HTR-8/SVneo (cell line): ENCODE measurements around the gene PDRG1.
A peak's percentile ranks its signal among the peaks of the same experiment; 100 is the strongest.
"Not testable (repeated sequence)": the region's sequence is repeated elsewhere in the genome, so short reads cannot be mapped to it uniquely, and the experiment has no call there.

Experiments used
- DNase-seq: peaks from one replicate; pipeline ENCODE4 v3.0.0; 2011; ENCODE audit warnings: low spot score, mixed read lengths; ENCODE audit not compliant: insufficient read length
- FAIRE-seq: peaks from 2 replicates; lab custom pipeline; 2011; peaks lifted over from hg19 to GRCh38; lab: Jason Lieb, UNC

Gene PDRG1

GRCh38 chr20:31933698-31934097, 18.1 kb downstream of the PDRG1 start:
- DNase-seq (no peak), FAIRE-seq (no peak)

DNA sequence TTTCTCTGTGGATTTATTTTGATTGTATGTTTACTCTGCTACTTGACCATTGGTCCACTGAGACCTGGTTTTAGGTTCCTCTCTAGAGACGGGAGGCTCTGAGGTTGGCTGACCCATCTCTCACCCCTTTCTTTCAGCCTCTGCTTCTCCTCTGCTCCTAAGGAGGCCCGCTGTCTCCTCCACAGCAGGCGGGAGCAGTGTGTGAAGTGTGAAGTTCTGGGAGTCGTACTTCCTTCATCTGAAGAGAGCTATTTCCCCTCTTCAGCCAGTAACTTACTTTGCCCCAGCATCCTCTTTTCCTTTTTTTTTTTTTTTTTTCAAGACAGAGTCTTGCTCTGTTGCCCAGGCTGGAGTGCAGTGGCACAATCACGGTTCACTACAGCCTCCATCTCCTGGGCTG, 21.1 kb downstream of the PDRG1 start:
- FAIRE-seq (no peak), DNase-seq (no peak)

- not testable (repeated sequence) for FAIRE-seq
These were observed 22.2 kb downstream of the PDRG1 start for GRCh38 chr20:31929631-31930030.

DNA sequence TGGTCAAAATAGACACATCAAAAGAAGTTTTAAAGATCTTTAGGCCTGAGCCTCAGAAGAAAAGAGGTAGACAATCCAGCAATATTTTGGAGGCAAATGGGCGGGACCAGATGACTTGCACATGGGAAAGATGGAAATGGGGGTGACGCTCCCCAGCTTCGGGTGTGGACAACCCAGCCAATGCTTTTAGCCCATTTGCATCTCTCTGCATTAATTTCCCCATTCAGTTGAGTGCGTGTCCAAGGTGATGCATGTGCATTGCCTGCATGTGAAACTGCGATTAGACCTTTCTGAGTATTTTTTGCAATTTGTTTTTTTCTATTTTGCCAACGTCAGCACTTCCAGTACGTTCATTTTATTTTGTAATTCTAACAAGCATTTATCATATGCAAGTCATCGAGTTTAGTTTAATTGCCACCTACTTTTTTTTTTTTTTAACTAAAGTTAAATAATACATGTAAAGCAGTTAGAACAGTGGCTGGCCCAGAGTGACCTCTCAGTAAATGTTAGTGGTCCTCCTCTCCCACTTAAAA, 24.2 kb downstream of the PDRG1 start:
- DNase-seq (no peak), FAIRE-seq (no peak)

More at GRCh38 chr20:31929631-31930030, 22.2 kb downstream of the PDRG1 start:
- DNase-seq: not testable (repeated sequence)

- FAIRE-seq (no peak), DNase-seq (no peak)
These were observed 25.4 kb downstream of the PDRG1 start for GRCh38 chr20:31926493-31926892.

- DNase-seq: no peak
- no peak for FAIRE-seq
These were observed 26.2 kb downstream of the PDRG1 start for GRCh38 chr20:31925631-31926030.

- FAIRE-seq: no peak
These were observed 27.3 kb downstream of the PDRG1 start for GRCh38 chr20:31924561-31924960.

GRCh38 chr20:31923388-31924331, 28.2 kb downstream of the PDRG1 start:
- FAIRE-seq (no peak), DNase-seq (peak; percentile 20)

More at GRCh38 chr20:31924561-31924960, 27.3 kb downstream of the PDRG1 start:
- no peak for DNase-seq

DNA sequence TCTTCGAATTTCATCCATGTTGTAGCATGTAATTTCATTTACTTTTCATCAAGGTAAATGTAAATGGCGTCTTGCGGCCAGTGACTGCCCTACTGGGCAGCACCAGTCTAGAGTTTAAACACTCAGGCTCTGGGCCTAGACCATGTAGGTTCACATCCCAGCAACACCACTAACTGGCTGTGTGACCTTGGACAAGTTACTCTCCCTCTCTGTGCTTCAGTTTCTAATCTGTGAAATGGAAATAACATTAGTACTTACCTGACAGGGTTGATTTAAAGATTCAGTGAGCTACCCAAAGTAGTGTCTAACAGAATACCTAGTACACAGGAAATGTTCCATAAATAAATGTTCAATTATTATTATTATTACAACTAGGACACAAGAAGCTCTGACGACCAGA, 29.3 kb downstream of the PDRG1 start:
- FAIRE-seq (no peak), DNase-seq (no peak)

DNA sequence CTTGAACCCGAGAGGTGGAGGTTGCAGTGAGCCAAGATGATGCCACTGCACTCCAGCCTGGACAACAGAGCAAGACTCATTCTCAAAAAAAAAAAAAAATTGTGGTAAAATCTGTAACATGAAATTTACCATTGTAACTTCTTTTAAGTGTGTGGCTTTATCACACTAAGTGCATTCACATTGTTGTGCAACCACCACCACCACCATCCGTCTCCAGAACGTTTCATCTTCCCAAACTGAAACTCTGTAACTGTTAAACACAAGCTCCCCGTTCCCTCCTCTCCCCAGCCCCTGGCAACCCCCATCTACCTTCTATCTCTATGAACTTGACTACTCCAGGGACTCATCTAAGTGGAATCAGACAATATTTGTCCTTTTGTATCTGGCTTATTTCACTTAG, 29.7 kb downstream of the PDRG1 start:
- DNase-seq (no peak), FAIRE-seq (no peak)

DNA sequence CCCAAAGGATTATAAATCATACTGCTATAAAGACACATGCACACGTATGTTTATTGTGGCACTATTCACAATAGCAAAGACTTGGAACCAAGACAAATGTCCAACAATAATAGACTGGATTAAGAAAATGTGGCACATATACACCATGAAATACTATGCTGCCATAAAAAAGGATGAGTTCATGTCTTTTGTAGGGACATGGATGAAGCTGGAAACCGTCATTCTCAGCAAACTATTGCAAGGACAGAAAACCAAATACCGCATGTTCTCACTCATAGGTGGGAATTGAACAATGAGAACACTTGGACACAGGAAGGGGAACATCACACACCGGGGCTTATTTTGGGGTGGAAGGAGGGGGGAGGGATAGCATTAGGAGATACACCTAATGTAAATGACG, 30.4 kb downstream of the PDRG1 start:
- not testable (repeated sequence) for DNase-seq, FAIRE-seq

- DNase-seq (no peak), FAIRE-seq (no peak)
These were observed 31.5 kb downstream of the PDRG1 start for GRCh38 chr20:31920275-31920855.

DNA sequence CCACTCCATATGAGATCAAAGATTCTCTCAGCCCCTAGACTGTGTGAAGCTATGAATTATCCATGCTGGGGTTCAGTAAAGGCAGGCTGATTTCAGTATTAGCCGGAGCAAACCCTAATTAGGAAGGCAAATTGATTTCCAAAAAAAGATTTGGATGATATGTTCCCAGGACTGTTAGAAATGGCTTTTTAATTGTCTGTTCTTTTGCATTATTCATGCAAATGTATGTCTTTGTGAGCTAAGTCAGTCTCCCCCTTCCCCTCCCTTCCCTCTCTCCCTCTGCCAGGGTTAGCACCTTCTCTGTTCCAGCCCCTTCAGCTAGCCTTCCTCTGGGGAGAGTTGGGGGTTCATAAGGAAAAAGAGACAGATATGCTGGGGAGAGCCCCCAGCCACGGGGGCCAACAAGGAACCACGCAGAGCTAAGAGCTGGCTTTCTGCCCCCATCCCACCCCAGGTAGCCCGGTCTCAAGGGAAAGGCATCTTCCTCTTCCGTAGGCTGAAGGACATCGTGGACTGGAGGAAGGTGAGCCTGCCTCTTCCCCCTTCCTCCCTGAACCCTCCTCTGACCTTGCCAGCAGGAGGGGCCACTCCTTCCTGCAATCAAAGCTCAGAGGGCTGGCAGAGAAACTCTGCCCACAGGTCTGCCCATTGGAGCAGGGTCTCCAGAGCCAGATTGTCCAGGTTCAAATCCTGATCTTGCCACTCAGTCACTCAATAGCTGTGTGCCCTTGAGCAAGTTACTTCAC, 32.3 kb downstream of the PDRG1 start:
- DNase-seq (no peak), FAIRE-seq (no peak)

GRCh38 chr20:31918466-31919105, 33.3 kb downstream of the PDRG1 start:
- DNase-seq (no peak), FAIRE-seq (no peak)

- DNase-seq, FAIRE-seq: not testable (repeated sequence)
These were observed 33.9 kb downstream of the PDRG1 start for GRCh38 chr20:31917962-31918412.

GRCh38 chr20:31916708-31917107, 35.1 kb downstream of the PDRG1 start:
- FAIRE-seq (no peak), DNase-seq (no peak)

GRCh38 chr20:31915491-31916280, 36.2 kb downstream of the PDRG1 start:
- FAIRE-seq (no peak), DNase-seq (no peak)

- no peak for FAIRE-seq
- DNase-seq: no peak
These were observed 37.7 kb downstream of the PDRG1 start for GRCh38 chr20:31914170-31914569.
